ENCODE results near the gene ALDH1L1. TPM values are rescaled to one million over a fixed set of nuclear protein-coding genes. Genes with fewer than 3 reads are reported as not detected.

ALDH1L1 gene
- polyA plus RNA-seq, 3 donors: not detected

- Histone ChIP-seq H3K4me3 (replicated peaks in 1 of 3; ENCODE audit: low read depth in 2 of 3, low read length in 3 of 3) (no peak overlapping the region), H3K4me1 (ENCODE audit: control insufficient read depth in 1 of 2, insufficient read depth in 2 of 2, low read length in 2 of 2) (no peaks in the 10 kb centered on the region), H3K27ac (ENCODE audit: low read depth in 1 of 2, low read length in 2 of 2) (no peak overlapping the region), H3K79me2 (ENCODE audit: insufficient read depth, low read length) (no peaks in the 10 kb centered on the region), H3K4me2 (replicated peaks; ENCODE audit: extremely low read depth, low read length, poor library complexity, severe bottlenecking) (no peak overlapping the region), H3K9me3 (replicated peaks in 1 of 2; ENCODE audit: control insufficient read depth in 1 of 2, insufficient read depth in 1 of 2, low read length in 2 of 2) (no peaks in the 10 kb centered on the region), H3K36me3 (replicated peaks in 1 of 2; ENCODE audit: control insufficient read depth in 1 of 2, insufficient read depth in 2 of 2, low read length in 2 of 2) (no peaks in the 10 kb centered on the region), H3K9ac (ENCODE audit: insufficient read depth, low read length, poor library complexity, severe bottlenecking) (no peak overlapping the region), H2AFZ (ENCODE audit: insufficient read depth, low read depth, low read length, poor library complexity, severe bottlenecking) (no peak overlapping the region), H4K20me1 (ENCODE audit: insufficient read depth, low read length) (no peaks in the 10 kb centered on the region), H3K27me3 (ENCODE audit: control insufficient read depth in 2 of 2, insufficient read depth in 2 of 2, low read length in 2 of 2) (no peaks in the 10 kb centered on the region)
- Mint-ChIP-seq H3K4me3 (no peak overlapping the region), H3K36me3 (no peaks in the 10 kb centered on the region), H3K27ac (peak overlapping the region in 1 of 7 donors; percentile 46), H3K27me3 (ENCODE audit: low read depth in 3 of 3) (peaks cover 0 to 9% (median 6%) of the 10 kb centered on the region in 3 donors), H3K9me3 (no peaks in the 10 kb centered on the region), H3K4me1 (no peaks in the 10 kb centered on the region)
- no peak for TF ChIP-seq CTCF (IDR thresholded peaks at IDR 0.05)
- 91% methylated on average over 6 of the region's 6 CpGs for WGBS (ENCODE audit: insufficient coverage)
- DNase-seq: no peak
- intact Hi-C loops (cut with micrococcal nuclease): no loop called here
These were observed 67.2 kb downstream of the ALDH1L1 start for GRCh38 chr3:126113238-126113555.

GRCh38 chr3:126112531-126113237 is 67.7 kb downstream of the ALDH1L1 start:
- H4K20me1 ChIP-seq (ENCODE audit: insufficient read depth, low read length): no peaks in the 10 kb centered on the region
- H3K27ac Mint-ChIP-seq: peak overlapping the region in 3 of 7 donors; percentile 35 to 46 (median 45)
- H3K4me1 Mint-ChIP-seq: no peaks in the 10 kb centered on the region
- no peak for DNase-seq
- intact Hi-C loops (cut with micrococcal nuclease): no loop called here
- H3K79me2 ChIP-seq (ENCODE audit: insufficient read depth, low read length): no peaks in the 10 kb centered on the region
- no peaks in the 10 kb centered on the region for H3K36me3 Mint-ChIP-seq
- H3K4me1 ChIP-seq (ENCODE audit: control insufficient read depth in 1 of 2, insufficient read depth in 2 of 2, low read length in 2 of 2): no peaks in the 10 kb centered on the region
- no peak overlapping the region for H3K9ac ChIP-seq (ENCODE audit: insufficient read depth, low read length, poor library complexity, severe bottlenecking)
- H3K4me3 ChIP-seq (replicated peaks in 1 of 3; ENCODE audit: low read depth in 2 of 3, low read length in 3 of 3): no peak overlapping the region
- no peak overlapping the region for H3K4me2 ChIP-seq (replicated peaks; ENCODE audit: extremely low read depth, low read length, poor library complexity, severe bottlenecking)
- H3K27me3 ChIP-seq (ENCODE audit: control insufficient read depth in 2 of 2, insufficient read depth in 2 of 2, low read length in 2 of 2): no peaks in the 10 kb centered on the region
- H2AFZ ChIP-seq (ENCODE audit: insufficient read depth, low read depth, low read length, poor library complexity, severe bottlenecking): no peak overlapping the region
- H3K9me3 ChIP-seq (replicated peaks in 1 of 2; ENCODE audit: control insufficient read depth in 1 of 2, insufficient read depth in 1 of 2, low read length in 2 of 2): no peaks in the 10 kb centered on the region
- H3K36me3 ChIP-seq (replicated peaks in 1 of 2; ENCODE audit: control insufficient read depth in 1 of 2, insufficient read depth in 2 of 2, low read length in 2 of 2): no peaks in the 10 kb centered on the region
- WGBS (ENCODE audit: insufficient coverage): 100% methylated on average over 6 of the region's 13 CpGs
- no peak for TF ChIP-seq CTCF (IDR thresholded peaks at IDR 0.05)
- peaks cover 0 to 9% (median 6%) of the 10 kb centered on the region in 3 donors for H3K27me3 Mint-ChIP-seq (ENCODE audit: low read depth in 3 of 3)
- H3K27ac ChIP-seq (ENCODE audit: low read depth in 1 of 2, low read length in 2 of 2): no peak overlapping the region
- H3K9me3 Mint-ChIP-seq: no peaks in the 10 kb centered on the region
- H3K4me3 Mint-ChIP-seq: no peak overlapping the region
